Occipital lobe (tissue), 3 donors: ENCODE measurements around the gene TUBD1. TPM values are rescaled to one million over a fixed set of nuclear protein-coding genes. Genes with fewer than 3 reads are reported as not detected.

ENCODE experiments used
- DNase-seq: peaks from one replicate; lab custom pipeline; 2025; lab: John Stamatoyannopoulos, UW
- small RNA-seq: library from RNA; depleted of rRNA; stranded (forward); fragments of <200 nt; gene quantifications from one replicate; pipeline ENCODE3, GENCODE V24; 2014
- total RNA-seq: library from RNA; depleted of rRNA; stranded (reverse); fragments of >200 nt; gene quantifications from one replicate; pipeline ENCODE4 v1.2.3, GENCODE V29; 2014

TUBD1 gene
- total RNA-seq, 1 donor from 2014 or later, result 9.8 TPM

GRCh38 chr17:59825533-59826322, 67.0 kb downstream of the TUBD1 start:
- no peak for DNase-seq

GRCh38 chr17:59815965-59816364, 76.8 kb downstream of the TUBD1 start:
- no peak for DNase-seq

GRCh38 chr17:59814685-59815084, 78.1 kb downstream of the TUBD1 start:
- DNase-seq, result no peak

GRCh38 chr17:59814276-59814675, 78.5 kb downstream of the TUBD1 start:
- no peak for DNase-seq

- no peak for DNase-seq
Measured at GRCh38 chr17:59812139-59812538, 80.6 kb downstream of the TUBD1 start.

- no peak for DNase-seq
Measured at GRCh38 chr17:59811209-59811608, 81.5 kb downstream of the TUBD1 start.

- no peak for DNase-seq
Measured at GRCh38 chr17:59810894-59811153, 81.9 kb downstream of the TUBD1 start.

Small RNA genes lying within 50 kb of the gene (small RNA-seq; reads per million reads assigned to genes)
- gene RNU6-450P (not detected), gene RPS29P21 (not detected)

Other genes with a start within 250 kb of the TUBD1 start
- gene PTRH2, start 185.5 kb downstream of the TUBD1 start, total RNA-seq, result 22.1 TPM
- 238 TPM for gene VMP1, start 185.3 kb downstream of the TUBD1 start, total RNA-seq
- gene RPS6KB1, start 178 bp upstream of the TUBD1 start, total RNA-seq, result 50.1 TPM
- 22.6 TPM for gene RNFT1, start 71.8 kb upstream of the TUBD1 start, total RNA-seq
- gene HEATR6, start 186.0 kb upstream of the TUBD1 start, total RNA-seq, result 14.0 TPM